ENCODE results near the gene ALOX15B.

ALOX15B gene

GRCh38 chr17:8025176-8025911 is 13.5 kb upstream of the ALOX15B start:
- no peaks in the 10 kb centered on the region for H3K27me3 ChIP-seq (ENCODE audit: insufficient read depth, poor library complexity, severe bottlenecking)
- H3K4me1 ChIP-seq (ENCODE audit: insufficient read depth, poor library complexity, severe bottlenecking), result no peaks in the 10 kb centered on the region
- no peaks in the 10 kb centered on the region for H3K36me3 ChIP-seq (ENCODE audit: low read depth)
- ATAC-seq (ENCODE audit: low read depth) (no peak), DNase-seq (ENCODE audit: low spot score) (peak; percentile 26)
- TF ChIP-seq CTCF (IDR thresholded peaks at IDR 0.05; ENCODE audit: poor library complexity, severe bottlenecking), result no peak
- H3K4me3 ChIP-seq (ENCODE audit: severe bottlenecking), result no peak overlapping the region
- H3K27ac ChIP-seq (ENCODE audit: poor library complexity, severe bottlenecking), result no peak overlapping the region
- H3K9me3 ChIP-seq (ENCODE audit: severe bottlenecking), result no peaks in the 10 kb centered on the region

- peak; percentile 21 for DNase-seq (ENCODE audit: low spot score)
- no peak for TF ChIP-seq CTCF (IDR thresholded peaks at IDR 0.05; ENCODE audit: poor library complexity, severe bottlenecking)
These were observed 9.7 kb upstream of the ALOX15B start for GRCh38 chr17:8029121-8029520.

GRCh38 chr17:8031261-8031661 is 7.6 kb upstream of the ALOX15B start:
- H3K4me3 ChIP-seq (ENCODE audit: severe bottlenecking), result no peak overlapping the region
- DNase-seq (ENCODE audit: low spot score), result no peak
- no peak for TF ChIP-seq CTCF (IDR thresholded peaks at IDR 0.05; ENCODE audit: poor library complexity, severe bottlenecking)
- no peaks in the 10 kb centered on the region for H3K27me3 ChIP-seq (ENCODE audit: insufficient read depth, poor library complexity, severe bottlenecking)
- H3K4me1 ChIP-seq (ENCODE audit: insufficient read depth, poor library complexity, severe bottlenecking), result no peaks in the 10 kb centered on the region
- no peaks in the 10 kb centered on the region for H3K9me3 ChIP-seq (ENCODE audit: severe bottlenecking)
- ATAC-seq (ENCODE audit: low read depth), result no peak
- no peaks in the 10 kb centered on the region for H3K36me3 ChIP-seq (ENCODE audit: low read depth)
- H3K27ac ChIP-seq (ENCODE audit: poor library complexity, severe bottlenecking), result no peak overlapping the region

More at GRCh38 chr17:8029121-8029520, 9.7 kb upstream of the ALOX15B start:
- Histone ChIP-seq H3K4me3 (ENCODE audit: severe bottlenecking) (no peak overlapping the region), H3K9me3 (ENCODE audit: severe bottlenecking) (no peaks in the 10 kb centered on the region), H3K36me3 (ENCODE audit: low read depth) (no peaks in the 10 kb centered on the region), H3K4me1 (ENCODE audit: insufficient read depth, poor library complexity, severe bottlenecking) (no peaks in the 10 kb centered on the region), H3K27ac (ENCODE audit: poor library complexity, severe bottlenecking) (no peak overlapping the region), H3K27me3 (ENCODE audit: insufficient read depth, poor library complexity, severe bottlenecking) (no peaks in the 10 kb centered on the region)
- peak; percentile 74 for ATAC-seq (ENCODE audit: low read depth)

GRCh38 chr17:8031950-8032349 is 6.9 kb upstream of the ALOX15B start:
- H3K4me3 ChIP-seq (ENCODE audit: severe bottlenecking), result no peak overlapping the region
- H3K27ac ChIP-seq (ENCODE audit: poor library complexity, severe bottlenecking), result no peak overlapping the region
- no peak for ATAC-seq (ENCODE audit: low read depth)
- no peaks in the 10 kb centered on the region for H3K4me1 ChIP-seq (ENCODE audit: insufficient read depth, poor library complexity, severe bottlenecking)
- H3K9me3 ChIP-seq (ENCODE audit: severe bottlenecking), result no peaks in the 10 kb centered on the region
- no peaks in the 10 kb centered on the region for H3K27me3 ChIP-seq (ENCODE audit: insufficient read depth, poor library complexity, severe bottlenecking)
- no peak for TF ChIP-seq CTCF (IDR thresholded peaks at IDR 0.05; ENCODE audit: poor library complexity, severe bottlenecking)
- no peaks in the 10 kb centered on the region for H3K36me3 ChIP-seq (ENCODE audit: low read depth)
- DNase-seq (ENCODE audit: low spot score), result no peak

GRCh38 chr17:8032442-8032841 is 6.4 kb upstream of the ALOX15B start:
- no peak for DNase-seq (ENCODE audit: low spot score)
- ATAC-seq (ENCODE audit: low read depth), result no peak
- Histone ChIP-seq H3K36me3 (ENCODE audit: low read depth) (no peaks in the 10 kb centered on the region), H3K27me3 (ENCODE audit: insufficient read depth, poor library complexity, severe bottlenecking) (no peaks in the 10 kb centered on the region), H3K4me3 (ENCODE audit: severe bottlenecking) (no peak overlapping the region), H3K9me3 (ENCODE audit: severe bottlenecking) (no peaks in the 10 kb centered on the region), H3K27ac (ENCODE audit: poor library complexity, severe bottlenecking) (no peak overlapping the region), H3K4me1 (ENCODE audit: insufficient read depth, poor library complexity, severe bottlenecking) (no peaks in the 10 kb centered on the region)
- no peak for TF ChIP-seq CTCF (IDR thresholded peaks at IDR 0.05; ENCODE audit: poor library complexity, severe bottlenecking)

Measured in RWPE2 (cell line).